KMS-11 (cell line): Measurements from ENCODE around the gene WDR27.

ENCODE experiments used
- H2AFZ ChIP-seq: fragments of 200-600 bp; sonication (generic); 2 replicates; pipeline ENCODE4 v1.6.1; 2016; ENCODE audit warnings: antibody characterized with exemption, mixed run types, low read depth
- H3K27ac ChIP-seq: fragments of 200-600 bp; sonication (generic); 2 replicates; pipeline ENCODE4 v1.6.1; 2016; ENCODE audit warnings: mild to moderate bottlenecking, mixed run types
- H3K27me3 ChIP-seq: fragments of 200-600 bp; sonication (generic); 2 replicates; pipeline ENCODE4 v1.6.1; 2017; ENCODE audit warnings: mild to moderate bottlenecking, low read depth, mixed run types, moderate library complexity; ENCODE audit not compliant: insufficient read depth
- H3K36me3 ChIP-seq: fragments of 200-600 bp; sonication (generic); 2 replicates; pipeline ENCODE4 v1.6.1; 2017; ENCODE audit warnings: mild to moderate bottlenecking, mixed run types; ENCODE audit not compliant: insufficient read depth
- H3K4me1 ChIP-seq: fragments of 200-600 bp; sonication (generic); 2 replicates; pipeline ENCODE4 v1.6.1; 2016; ENCODE audit warnings: mild to moderate bottlenecking, low read depth, mixed run types; ENCODE audit not compliant: poor library complexity, severe bottlenecking
- H3K4me2 ChIP-seq: fragments of 200-600 bp; sonication (generic); 2 replicates; pipeline ENCODE4 v1.7.0; 2016; ENCODE audit warnings: mild to moderate bottlenecking, mixed run types
- H3K4me3 ChIP-seq: fragments of 200-600 bp; sonication (generic); IDR thresholded peaks from 2 replicates; pipeline ENCODE4 v1.6.1; 2017; ENCODE audit warnings: low read depth, low read length, mixed read lengths; ENCODE audit not compliant: insufficient read depth
- H3K79me2 ChIP-seq: fragments of 200-600 bp; sonication (generic); 2 replicates; pipeline ENCODE4 v1.6.1; 2016; ENCODE audit warnings: low read depth, mixed run types; ENCODE audit not compliant: insufficient read depth
- H3K9ac ChIP-seq: fragments of 200-600 bp; sonication (generic); 2 replicates; pipeline ENCODE4 v1.6.1; 2016; ENCODE audit warnings: mild to moderate bottlenecking, mixed run types
- H4K20me1 ChIP-seq: fragments of 200-600 bp; sonication (generic); 2 replicates; pipeline ENCODE4 v1.6.1; 2016; ENCODE audit warnings: mild to moderate bottlenecking, mixed run types; ENCODE audit not compliant: insufficient read depth
- TF ChIP-seq, protein P1 (sequence below): fragments of 200-600 bp; sonication (generic); conservative IDR thresholded peaks from 2 replicates; pipeline ENCODE4 v1.6.1; 2017; ENCODE audit warnings: low read depth, mild to moderate bottlenecking, antibody characterized with exemption, low read length, moderate library complexity, mixed read lengths

The WDR27 gene

DNA sequence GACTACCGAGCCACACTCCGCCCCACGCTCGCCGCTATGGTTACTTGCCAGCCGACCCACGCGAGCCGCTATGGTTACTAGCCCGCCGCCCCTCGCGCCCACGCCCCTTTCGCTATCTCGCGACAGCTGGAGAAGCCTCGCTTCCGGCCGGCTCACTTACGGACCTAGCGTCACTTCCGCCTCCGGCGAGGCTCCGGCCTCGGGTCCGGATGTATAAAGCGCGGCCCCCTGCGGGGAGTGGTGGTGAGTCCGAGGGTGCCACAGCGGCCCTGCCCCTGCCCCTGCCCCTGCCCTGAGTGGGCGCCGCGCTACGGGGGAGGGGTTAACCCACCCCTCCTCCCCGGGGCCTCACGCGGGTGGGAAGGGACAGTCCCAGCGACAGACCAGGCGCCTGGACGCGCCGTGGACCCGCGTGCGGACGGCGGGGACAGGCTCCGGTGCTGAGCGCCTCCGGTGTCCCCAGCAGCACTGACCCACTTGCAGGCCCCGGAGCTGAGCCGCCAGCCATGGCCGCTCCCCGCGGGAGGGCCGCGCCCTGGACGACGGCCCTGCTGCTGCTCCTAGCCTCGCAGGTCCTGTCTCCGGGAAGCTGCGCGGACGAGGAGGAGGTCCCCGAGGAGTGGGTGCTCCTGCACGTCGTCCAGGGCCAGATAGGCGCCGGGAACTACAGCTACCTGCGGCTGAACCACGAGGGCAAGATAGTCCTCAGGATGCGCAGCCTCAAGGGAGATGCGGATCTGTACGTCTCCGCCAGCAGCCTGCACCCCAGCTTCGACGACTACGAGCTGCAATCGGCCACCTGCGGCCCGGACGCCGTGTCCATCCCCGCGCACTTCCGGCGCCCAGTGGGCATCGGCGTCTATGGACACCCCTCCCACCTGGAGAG is at the start of gene WDR27, which contains the start of gene C6orf120:
TSS of gene WDR27 (minus strand) at position 76 of the 886 bp plus-strand sequence. CDS start 13,024 bp downstream, outside the sequence.
TSS of gene C6orf120 (plus strand) at position 173 of the 886 bp plus-strand sequence. CDS start at position 507, 334 bp downstream.
- Histone ChIP-seq H3K36me3 (0 out of 2 replicates have a peak, but pooled peaks cover 3% of the 10 kb centered on the region), H3K4me3 (no peak within 1 kb of the TSS), H3K4me1 (peaks cover 33% of the 10 kb centered on the region), H3K9ac (peak within 1 kb of the TSS; percentile 75), H2AFZ (peak within 1 kb of the TSS; percentile 74), H4K20me1 (no peaks in the 10 kb centered on the region), H3K79me2 (peaks cover 34% of the 10 kb centered on the region), H3K27me3 (no peaks in the 10 kb centered on the region), H3K4me2 (peak within 1 kb of the TSS; percentile 94), H3K27ac (peak within 1 kb of the TSS; percentile 85)
- TF ChIP-seq, protein P1, sequence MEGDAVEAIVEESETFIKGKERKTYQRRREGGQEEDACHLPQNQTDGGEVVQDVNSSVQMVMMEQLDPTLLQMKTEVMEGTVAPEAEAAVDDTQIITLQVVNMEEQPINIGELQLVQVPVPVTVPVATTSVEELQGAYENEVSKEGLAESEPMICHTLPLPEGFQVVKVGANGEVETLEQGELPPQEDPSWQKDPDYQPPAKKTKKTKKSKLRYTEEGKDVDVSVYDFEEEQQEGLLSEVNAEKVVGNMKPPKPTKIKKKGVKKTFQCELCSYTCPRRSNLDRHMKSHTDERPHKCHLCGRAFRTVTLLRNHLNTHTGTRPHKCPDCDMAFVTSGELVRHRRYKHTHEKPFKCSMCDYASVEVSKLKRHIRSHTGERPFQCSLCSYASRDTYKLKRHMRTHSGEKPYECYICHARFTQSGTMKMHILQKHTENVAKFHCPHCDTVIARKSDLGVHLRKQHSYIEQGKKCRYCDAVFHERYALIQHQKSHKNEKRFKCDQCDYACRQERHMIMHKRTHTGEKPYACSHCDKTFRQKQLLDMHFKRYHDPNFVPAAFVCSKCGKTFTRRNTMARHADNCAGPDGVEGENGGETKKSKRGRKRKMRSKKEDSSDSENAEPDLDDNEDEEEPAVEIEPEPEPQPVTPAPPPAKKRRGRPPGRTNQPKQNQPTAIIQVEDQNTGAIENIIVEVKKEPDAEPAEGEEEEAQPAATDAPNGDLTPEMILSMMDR: no peak

DNA sequence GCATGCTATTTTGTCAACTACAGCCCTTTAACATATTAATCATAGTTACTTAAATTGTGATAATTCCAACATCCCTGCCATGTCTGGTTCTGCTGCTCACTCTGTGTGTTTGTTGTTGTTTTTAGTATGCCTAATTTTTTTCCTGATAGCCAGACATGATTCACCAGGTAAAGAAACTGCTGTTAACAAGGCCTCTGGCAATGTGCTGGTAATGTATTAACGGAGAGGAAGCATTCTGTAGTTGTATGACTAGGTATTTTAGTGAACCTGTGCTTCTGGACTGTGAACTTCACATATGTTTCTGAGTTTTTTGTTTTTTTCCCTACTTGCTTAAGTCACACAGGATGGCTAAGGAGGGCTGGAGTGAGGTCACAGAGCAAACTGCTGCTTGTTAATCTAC is 44.7 kb upstream of the WDR27 start:
- H3K79me2 ChIP-seq: peaks cover 16% of the 10 kb centered on the region; the same call in 1 of the 2 replicates
- no peak overlapping the region for H2AFZ ChIP-seq
- H3K4me2 ChIP-seq: no peak overlapping the region
- H3K36me3 ChIP-seq: no peaks in the 10 kb centered on the region
- no peaks in the 10 kb centered on the region for H4K20me1 ChIP-seq
- H3K4me3 ChIP-seq: no peak overlapping the region
- H3K9ac ChIP-seq: no peak overlapping the region
- H3K27ac ChIP-seq: no peak overlapping the region
- peaks cover 8% of the 10 kb centered on the region for H3K4me1 ChIP-seq
- no peaks in the 10 kb centered on the region for H3K27me3 ChIP-seq
- TF ChIP-seq, protein P1: no peak

DNA sequence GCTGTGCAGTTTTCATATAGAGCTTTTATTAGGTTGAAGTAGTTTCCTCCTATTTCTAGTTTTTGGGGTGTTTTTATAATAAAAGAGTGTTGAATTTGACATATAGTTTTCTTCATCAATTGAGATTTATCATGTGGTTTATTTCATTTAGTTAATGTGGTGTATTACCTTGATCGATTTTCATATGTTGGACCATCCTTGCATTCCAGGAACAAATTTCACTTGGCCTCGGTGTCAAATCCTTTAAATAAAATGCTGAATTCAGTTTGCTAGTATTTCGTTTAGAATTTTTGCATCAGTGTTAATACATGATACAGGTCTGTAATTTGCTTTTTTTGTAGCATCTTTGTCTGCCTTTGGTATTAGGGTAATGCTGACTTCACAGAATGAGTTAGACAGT is 43.6 kb upstream of the WDR27 start:
- H2AFZ ChIP-seq: no peak overlapping the region
- H3K4me2 ChIP-seq: no peak overlapping the region
- no peaks in the 10 kb centered on the region for H3K36me3 ChIP-seq
- H3K27ac ChIP-seq: no peak overlapping the region
- no peaks in the 10 kb centered on the region for H3K27me3 ChIP-seq
- no peak overlapping the region for H3K4me3 ChIP-seq
- H3K79me2 ChIP-seq: peaks cover 8% of the 10 kb centered on the region; the same call in 1 of the 2 replicates
- TF ChIP-seq, protein P1: no peak
- no peak overlapping the region for H3K9ac ChIP-seq
- H4K20me1 ChIP-seq: no peaks in the 10 kb centered on the region
- peaks cover 6% of the 10 kb centered on the region for H3K4me1 ChIP-seq

DNA sequence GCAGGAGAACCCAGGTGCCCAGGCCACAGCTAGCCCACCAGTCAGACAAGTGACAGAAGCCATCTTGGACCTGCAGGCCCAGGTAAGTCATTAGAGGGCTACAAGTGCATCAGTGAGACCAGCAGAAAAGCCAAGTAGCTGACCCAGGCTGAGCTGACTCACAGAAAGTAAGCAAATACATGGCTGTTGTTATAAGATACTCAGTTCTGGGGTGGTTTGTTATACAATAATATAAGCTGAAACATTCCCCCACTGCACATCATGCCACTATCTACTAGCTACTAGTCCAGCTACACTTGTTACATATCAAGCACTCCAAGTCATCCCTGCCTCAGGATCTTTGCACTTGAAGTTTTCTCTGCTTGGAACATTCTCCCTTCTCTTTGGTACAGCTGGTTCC is 39.5 kb upstream of the WDR27 start:
- H3K4me1 ChIP-seq: no peaks in the 10 kb centered on the region
- no peak overlapping the region for H3K27ac ChIP-seq
- H3K4me2 ChIP-seq: no peak overlapping the region
- H2AFZ ChIP-seq: no peak overlapping the region
- no peaks in the 10 kb centered on the region for H3K79me2 ChIP-seq
- TF ChIP-seq, protein P1: no peak
- H3K9ac ChIP-seq: no peak overlapping the region
- H3K36me3 ChIP-seq: no peaks in the 10 kb centered on the region
- H3K4me3 ChIP-seq: no peak overlapping the region
- no peaks in the 10 kb centered on the region for H4K20me1 ChIP-seq
- H3K27me3 ChIP-seq: no peaks in the 10 kb centered on the region
